Thoracic aorta (tissue), 2 donors: Measurements from ENCODE around the gene SLC39A11. TPM values are rescaled to one million over a fixed set of nuclear protein-coding genes. Genes with fewer than 3 reads are reported as not detected.
"Not testable (repeated sequence)": the region's sequence is repeated elsewhere in the genome, so short reads cannot be mapped to it uniquely, and the experiment has no call there.

ENCODE experiments used
- ATAC-seq: fragments of 150-250 bp; one replicate; pipeline ENCODE4 v1.8.0; 2017; ENCODE audit warnings: low read depth; ENCODE audit not compliant: insufficient number of reproducible peaks, low FRiP score
- DNase-seq: peaks from one replicate; pipeline ENCODE4 v3.0.0-alpha.2; 2020; ENCODE audit warnings: low spot score
- H3K27ac ChIP-seq, 2 donors: fragments of 200-600 bp; sonication (generic); 1 replicate in 1 of 2; 2 replicates in 1 of 2; pipeline ENCODE4 v1.5.1; 2016; ENCODE audit warnings: mild to moderate bottlenecking in 2 of 2, moderate library complexity in 2 of 2
- H3K27me3 ChIP-seq: fragments of 200-600 bp; sonication (generic); replicated peaks from 2 replicates; pipeline ENCODE4 v1.6.0; 2016; ENCODE audit warnings: mild to moderate bottlenecking; ENCODE audit not compliant: insufficient read depth
- H3K36me3 ChIP-seq: fragments of 200-600 bp; sonication (generic); one replicate; pipeline ENCODE4 v1.5.1; 2016
- H3K4me1 ChIP-seq, 2 donors: fragments of 200-600 bp; sonication (generic); 1 replicate in 1 of 2; 2 replicates in 1 of 2; pipeline versions ENCODE4 v1.5.1 to v1.6.0; 2016; ENCODE audit warnings: low read depth in 2 of 2, mild to moderate bottlenecking in 1 of 2; ENCODE audit not compliant: control insufficient read depth in 1 of 2
- H3K4me3 ChIP-seq: fragments of 200-600 bp; sonication (generic); 2 replicates; pipeline ENCODE4 v1.5.1; 2016; ENCODE audit warnings: mild to moderate bottlenecking
- H3K9me3 ChIP-seq: fragments of 200-600 bp; sonication (generic); 2 replicates; pipeline ENCODE4 v1.5.1; 2016
- total RNA-seq, 2 donors: library from RNA; depleted of rRNA; stranded (reverse); fragments of >200 nt; gene quantifications; one replicate each; pipeline versions ENCODE4 v1.1.0 to v1.2.3, GENCODE V29; 2016
- TF ChIP-seq, protein P1 (sequence below): fragments of 200-600 bp; sonication (generic); IDR thresholded peaks from one replicate; pipeline ENCODE4 v1.5.1; 2019; ENCODE audit warnings: antibody characterized with exemption

Gene SLC39A11
- total RNA-seq, 2 donors from 2014 or later = 12.0 to 29.1 TPM

GRCh38 chr17:72996791-72997190 lies 95.7 kb downstream of the SLC39A11 start:
- no peak for ATAC-seq
- H3K36me3 ChIP-seq = no peaks in the 10 kb centered on the region
- no peak for DNase-seq
- H3K27me3 ChIP-seq = no peaks in the 10 kb centered on the region
- TF ChIP-seq, protein P1, sequence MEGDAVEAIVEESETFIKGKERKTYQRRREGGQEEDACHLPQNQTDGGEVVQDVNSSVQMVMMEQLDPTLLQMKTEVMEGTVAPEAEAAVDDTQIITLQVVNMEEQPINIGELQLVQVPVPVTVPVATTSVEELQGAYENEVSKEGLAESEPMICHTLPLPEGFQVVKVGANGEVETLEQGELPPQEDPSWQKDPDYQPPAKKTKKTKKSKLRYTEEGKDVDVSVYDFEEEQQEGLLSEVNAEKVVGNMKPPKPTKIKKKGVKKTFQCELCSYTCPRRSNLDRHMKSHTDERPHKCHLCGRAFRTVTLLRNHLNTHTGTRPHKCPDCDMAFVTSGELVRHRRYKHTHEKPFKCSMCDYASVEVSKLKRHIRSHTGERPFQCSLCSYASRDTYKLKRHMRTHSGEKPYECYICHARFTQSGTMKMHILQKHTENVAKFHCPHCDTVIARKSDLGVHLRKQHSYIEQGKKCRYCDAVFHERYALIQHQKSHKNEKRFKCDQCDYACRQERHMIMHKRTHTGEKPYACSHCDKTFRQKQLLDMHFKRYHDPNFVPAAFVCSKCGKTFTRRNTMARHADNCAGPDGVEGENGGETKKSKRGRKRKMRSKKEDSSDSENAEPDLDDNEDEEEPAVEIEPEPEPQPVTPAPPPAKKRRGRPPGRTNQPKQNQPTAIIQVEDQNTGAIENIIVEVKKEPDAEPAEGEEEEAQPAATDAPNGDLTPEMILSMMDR = no peak
- no peaks in the 10 kb centered on the region for H3K4me1 ChIP-seq
- H3K9me3 ChIP-seq = no peaks in the 10 kb centered on the region
- H3K4me3 ChIP-seq = no peak overlapping the region
- H3K27ac ChIP-seq = no peak overlapping the region

DNA sequence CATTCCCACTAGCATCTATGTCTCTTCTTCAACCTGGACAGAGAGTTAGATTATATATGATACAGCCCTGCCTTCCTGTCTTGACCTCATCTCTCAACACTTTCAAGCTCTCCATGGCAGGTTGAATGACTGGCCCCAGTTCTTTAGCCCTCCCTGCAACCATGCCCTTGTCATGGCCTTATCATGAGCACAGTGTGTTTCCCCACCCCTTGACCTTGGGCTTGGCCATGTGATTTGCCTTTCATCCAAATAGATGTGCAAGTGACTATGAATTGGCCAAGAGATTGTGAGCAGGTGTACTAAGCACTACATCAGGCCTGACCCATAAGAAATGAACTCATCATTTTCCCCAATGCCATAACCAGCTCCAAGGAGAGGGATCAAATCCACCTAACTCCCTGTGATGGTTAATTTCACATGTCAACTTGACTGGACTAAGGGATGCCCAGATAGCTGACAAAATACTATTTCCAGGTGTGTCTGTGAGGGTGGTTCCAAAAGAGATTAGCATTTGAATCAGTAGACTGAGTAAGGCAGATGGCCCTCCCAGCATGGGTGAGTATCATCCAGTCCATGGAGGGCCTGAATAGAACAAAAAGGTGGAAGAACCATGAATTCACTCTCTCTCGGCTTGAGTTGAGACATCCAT lies 97.4 kb downstream of the SLC39A11 start:
- Histone ChIP-seq H3K27ac (no peak overlapping the region), H3K4me1 (no peaks in the 10 kb centered on the region), H3K4me3 (no peak overlapping the region), H3K36me3 (no peaks in the 10 kb centered on the region), H3K9me3 (no peaks in the 10 kb centered on the region), H3K27me3 (no peaks in the 10 kb centered on the region)
- TF ChIP-seq, protein P1 = no peak
- ATAC-seq (no peak), DNase-seq (no peak)

DNA sequence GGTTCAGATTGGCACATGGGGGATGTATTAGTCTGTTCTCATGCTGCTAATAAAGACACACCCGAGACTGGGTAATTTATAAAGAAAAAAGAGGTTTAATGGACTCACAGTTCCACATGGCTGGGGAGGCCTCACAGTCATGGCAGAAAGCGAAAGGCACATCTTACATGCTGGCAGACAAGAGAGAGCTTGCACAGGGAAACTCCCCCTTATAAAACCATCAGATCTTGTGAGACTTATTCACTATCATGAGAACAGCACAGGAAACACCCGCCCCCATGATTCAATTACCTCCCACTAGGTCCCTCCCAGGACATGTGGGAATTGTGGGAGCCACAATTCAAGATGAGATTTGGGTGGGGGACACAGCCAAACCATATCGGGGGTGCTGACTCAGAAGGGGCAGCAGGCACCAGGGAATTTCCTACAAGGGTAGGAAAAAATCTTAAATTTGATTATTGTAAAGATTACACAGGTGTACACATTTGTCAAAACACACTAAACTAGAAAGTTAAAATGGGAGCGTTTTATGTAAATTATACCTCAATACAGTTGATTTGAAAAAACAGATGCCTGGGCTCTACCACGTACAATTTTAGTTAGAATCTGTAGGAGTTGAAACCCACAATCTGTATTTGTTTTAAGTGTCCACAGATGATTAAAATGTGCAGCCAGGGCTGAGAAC lies 99.6 kb downstream of the SLC39A11 start:
- H3K27me3 ChIP-seq, ATAC-seq, H3K36me3 ChIP-seq, H3K4me1 ChIP-seq, H3K9me3 ChIP-seq, H3K4me3 ChIP-seq, DNase-seq, H3K27ac ChIP-seq: not testable (repeated sequence)

DNA sequence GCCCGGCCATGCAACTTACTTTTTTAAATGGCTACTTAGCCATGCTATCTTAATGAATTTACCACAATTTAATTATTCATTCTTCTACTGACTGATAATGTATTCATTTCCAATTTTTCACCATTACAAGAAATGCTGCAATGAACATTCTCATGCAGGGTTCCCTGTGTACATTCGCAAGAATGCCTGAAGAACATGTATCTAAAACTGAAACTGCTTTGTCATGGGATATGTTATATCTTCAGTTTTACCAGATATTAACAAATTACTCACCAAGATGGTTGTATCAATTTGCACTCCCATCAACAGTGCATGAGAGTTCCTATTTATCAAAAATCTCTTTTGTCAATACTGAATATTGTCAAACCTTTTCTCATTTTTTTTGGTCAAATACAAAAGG lies 100.8 kb downstream of the SLC39A11 start:
- H3K27me3 ChIP-seq = no peaks in the 10 kb centered on the region
- TF ChIP-seq, protein P1 = no peak
- no peak overlapping the region for H3K27ac ChIP-seq
- DNase-seq (no peak), ATAC-seq (no peak)
- H3K4me1 ChIP-seq = peaks cover 0 to 6% of the 10 kb centered on the region in 2 donors
- no peak overlapping the region for H3K4me3 ChIP-seq
- H3K9me3 ChIP-seq = no peaks in the 10 kb centered on the region
- H3K36me3 ChIP-seq = no peaks in the 10 kb centered on the region

DNA sequence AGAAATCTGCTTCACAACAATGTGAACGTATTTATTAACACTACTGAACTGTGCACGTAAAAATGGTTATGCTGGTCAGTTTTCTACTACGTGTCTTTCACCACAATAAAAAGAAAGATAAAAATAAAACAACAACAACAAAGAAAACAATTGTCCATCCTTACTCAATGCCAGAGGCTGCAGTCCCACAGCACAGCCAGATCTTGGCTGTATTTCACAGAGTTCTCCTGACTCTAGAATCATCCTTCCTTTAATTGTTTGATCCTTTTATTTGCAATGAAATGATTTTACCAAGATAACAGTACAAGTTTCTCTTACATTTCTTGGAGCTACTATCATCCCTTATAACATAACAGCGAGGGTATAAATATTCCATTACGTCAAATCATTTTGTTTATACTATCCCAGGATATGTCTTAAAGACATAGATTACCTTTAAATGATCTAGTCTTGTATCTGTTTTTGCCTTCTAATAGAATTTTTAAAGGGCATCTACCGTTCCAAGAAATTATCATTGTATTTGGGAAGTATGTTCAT lies 103.3 kb downstream of the SLC39A11 start:
- Histone ChIP-seq H3K9me3 (no peaks in the 10 kb centered on the region), H3K4me1 (peaks cover 0 to 6% of the 10 kb centered on the region in 2 donors), H3K4me3 (no peak overlapping the region), H3K27ac (no peak overlapping the region), H3K36me3 (no peaks in the 10 kb centered on the region), H3K27me3 (no peaks in the 10 kb centered on the region)
- ATAC-seq (no peak), DNase-seq (no peak)
- TF ChIP-seq, protein P1 = no peak
